Kidney (tissue), 14 donors: Measurements from ENCODE around the gene ANP32A. TPM values are rescaled to one million over a fixed set of nuclear protein-coding genes. Genes with fewer than 3 reads are reported as not detected.

Source experiments
- DNase-seq, 5 donors: peaks; one replicate each; pipeline ENCODE4 v3.0.0-alpha.2; 2013 to 2020
- FAIRE-seq: peaks from 2 replicates; lab custom pipeline; 2012; peaks lifted over from hg19 to GRCh38; lab: Jason Lieb, UNC
- H3K27ac ChIP-seq, 2 donors: one replicate each; pipeline ENCODE4 v1.7.0; 2013; ENCODE audit warnings: low read depth in 2 of 2, low read length in 2 of 2, inconsistent platforms in 1 of 2
- H3K27me3 ChIP-seq: one replicate; pipeline ENCODE4 v1.7.1; 2013; ENCODE audit warnings: low read length, inconsistent platforms; ENCODE audit not compliant: control insufficient read depth, insufficient read depth
- H3K36me3 ChIP-seq, 3 donors: one replicate each; pipeline versions ENCODE4 v1.7.0 to v1.7.1; 2013; ENCODE audit warnings: low read length in 3 of 3, control low read depth in 1 of 3, inconsistent platforms in 1 of 3; ENCODE audit not compliant: insufficient read depth in 3 of 3, control insufficient read depth in 2 of 3
- H3K4me1 ChIP-seq, 3 donors: one replicate each; pipeline versions ENCODE4 v1.7.0 to v1.7.1; 2013; ENCODE audit warnings: low read length in 3 of 3, inconsistent platforms in 1 of 3, low read depth in 1 of 3; ENCODE audit not compliant: control insufficient read depth in 2 of 3, insufficient read depth in 2 of 3
- H3K4me3 ChIP-seq, 3 donors: one replicate each; pipeline versions ENCODE4 v1.7.0 to v1.8.1; 2013; ENCODE audit warnings: low read length in 3 of 3, control low read depth in 1 of 3, inconsistent platforms in 1 of 3
- H3K9ac ChIP-seq, 3 donors: one replicate each; pipeline versions ENCODE4 v1.7.0 to v1.7.1; 2013; ENCODE audit warnings: low read length in 3 of 3, control low read depth in 1 of 3, inconsistent platforms in 1 of 3
- H3K9me3 ChIP-seq, 3 donors: one replicate each; pipeline versions ENCODE4 v1.7.0 to v1.7.1; 2013; ENCODE audit warnings: low read length in 3 of 3, control low read depth in 1 of 3, inconsistent platforms in 1 of 3; ENCODE audit not compliant: control insufficient read depth in 2 of 3, insufficient read depth in 1 of 3
- CTCF ChIP-seq: IDR thresholded peaks from 3 replicates; pipeline ENCODE4 v1.5.1; 2012; ENCODE audit warnings: mild to moderate bottlenecking, moderate library complexity, borderline replicate concordance; ENCODE audit not compliant: insufficient read depth; ENCODE audit errors: extremely low read depth
- intact Hi-C: fragments of 100-400 bp; cut with DNase I; formaldehyde crosslinking; loops from one replicate; pipeline ENCODE4 v1.11.1; 2022
- polyA plus RNA-seq: library from polyadenylated mRNA; stranded (reverse); fragments of 350-450 nt; fragmentation: Illumina TruSeq; extraction: RNeasy Lipid Tissue Mini Kit (QIAGEN cat#74804); gene quantifications from one replicate; pipeline ENCODE4 v1.2.3, GENCODE V29; 2014; ENCODE audit warnings: low read depth, low replicate concordance; ENCODE audit not compliant: insufficient read depth
- total RNA-seq: library from RNA; stranded (reverse); fragmentation: NEBNext Ultra II Directional; extraction: Animal tissue kit (Norgen Biotek cat#: 25700); gene quantifications from one replicate; pipeline ENCODE4 v1.2.1, GENCODE V29; 2021
- donor health status: control.
- donor health status: control.
- donor health status: control.
- donor health status: control.
- donor health status: control.
- donor health status: DM: yes; HTN: yes; CAD: no.
- donor health status: Normal renal cell carcinoma (clear cell type).

Gene ANP32A
- total and polyA plus RNA-seq, 2 donors from 2014 or later: 113 to 148 TPM

GRCh38 chr15:68767833-68768232 lies 52.9 kb downstream of the ANP32A start:
- Histone ChIP-seq H3K9ac (no peak overlapping the region), H3K4me1 (no peaks in the 10 kb centered on the region), H3K27me3 (no peaks in the 10 kb centered on the region), H3K9me3 (no peaks in the 10 kb centered on the region), H3K36me3 (no peaks in the 10 kb centered on the region), H3K27ac (no peak overlapping the region), H3K4me3 (no peak overlapping the region)
- intact Hi-C loops: no loop called here
- FAIRE-seq (no peak), DNase-seq (no peak)
- TF ChIP-seq CTCF: no peak

GRCh38 chr15:68765602-68766368 lies 54.9 kb downstream of the ANP32A start:
- no peak overlapping the region for H3K27ac ChIP-seq
- intact Hi-C loops: no loop called here
- H3K36me3 ChIP-seq: no peaks in the 10 kb centered on the region
- no peaks in the 10 kb centered on the region for H3K4me1 ChIP-seq
- H3K4me3 ChIP-seq: no peak overlapping the region
- no peak for TF ChIP-seq CTCF
- no peaks in the 10 kb centered on the region for H3K9me3 ChIP-seq
- H3K27me3 ChIP-seq: no peaks in the 10 kb centered on the region
- no peak overlapping the region for H3K9ac ChIP-seq
- DNase-seq: no peak
- FAIRE-seq: no peak

- H3K9me3 ChIP-seq: no peaks in the 10 kb centered on the region
- FAIRE-seq: no peak
- H3K4me1 ChIP-seq: no peaks in the 10 kb centered on the region
Measured at GRCh38 chr15:68764090-68764489, 56.6 kb downstream of the ANP32A start.

More at GRCh38 chr15:68764090-68764489, 56.6 kb downstream of the ANP32A start:
- no peak overlapping the region for H3K27ac ChIP-seq
- intact Hi-C loops: no loop called here
- TF ChIP-seq CTCF: no peak
- no peak overlapping the region for H3K4me3 ChIP-seq
- H3K27me3 ChIP-seq: no peaks in the 10 kb centered on the region
- no peaks in the 10 kb centered on the region for H3K36me3 ChIP-seq
- no peak overlapping the region for H3K9ac ChIP-seq
- no peak for DNase-seq
